CD14-positive monocyte (primary cell): ENCODE results near the gene MPC1. TPM values are rescaled to one million over a fixed set of nuclear protein-coding genes. Genes with fewer than 3 reads are reported as not detected.

Experiments
- DNase-seq, 3 donors: peaks; one replicate each; pipeline ENCODE4 v3.0.0-alpha.2; 2011 to 2022
- H2AFZ ChIP-seq: 2 replicates; pipeline ENCODE4 v1.6.0; 2012; ENCODE audit warnings: mild to moderate bottlenecking, low read depth, low read length, inconsistent platforms; ENCODE audit not compliant: insufficient read depth, poor library complexity, severe bottlenecking
- H3K27ac ChIP-seq, 2 donors: 1 replicate in 1 of 2; 2 replicates in 1 of 2; pipeline ENCODE4 v1.5.1; 2012 to 2013; ENCODE audit warnings: low read length in 2 of 2, control low read depth in 1 of 2, inconsistent platforms in 1 of 2, low read depth in 1 of 2, mild to moderate bottlenecking in 1 of 2
- H3K27me3 ChIP-seq, 2 donors: one replicate each; pipeline versions ENCODE4 v1.6.0 to v1.6.1; 2011 to 2013; ENCODE audit warnings: low read length in 2 of 2; ENCODE audit not compliant: control insufficient read depth in 2 of 2, insufficient read depth in 2 of 2
- H3K36me3 ChIP-seq, 2 donors: replicated peaks in 1 of 2; 1 replicate in 1 of 2; 2 replicates in 1 of 2; pipeline versions ENCODE4 v1.5.1 to v1.6.1; 2012 to 2013; ENCODE audit warnings: low read length in 2 of 2, control low read depth in 1 of 2, inconsistent platforms in 1 of 2, mild to moderate bottlenecking in 1 of 2; ENCODE audit not compliant: insufficient read depth in 2 of 2, control insufficient read depth in 1 of 2
- H3K4me1 ChIP-seq, 2 donors: 1 replicate in 1 of 2; 2 replicates in 1 of 2; pipeline versions ENCODE4 v1.5.1 to v1.6.1; 2012 to 2013; ENCODE audit warnings: low read length in 2 of 2, control low read depth in 1 of 2, inconsistent platforms in 1 of 2, mild to moderate bottlenecking in 1 of 2, moderate library complexity in 1 of 2; ENCODE audit not compliant: insufficient read depth in 2 of 2, control insufficient read depth in 1 of 2
- H3K4me2 ChIP-seq: replicated peaks from 2 replicates; pipeline ENCODE3; 2012; ENCODE audit warnings: low read length, moderate library complexity, mild to moderate bottlenecking; ENCODE audit not compliant: poor library complexity, severe bottlenecking; ENCODE audit errors: extremely low read depth
- H3K4me3 ChIP-seq, 3 experiments: fragments of 200-600 bp in 1 of 3; sonication (generic) in 1 of 3; replicated peaks in 1 of 3; 1 replicate in 2 of 3; 2 replicates in 1 of 3; pipeline ENCODE4 v1.5.1; 2011 to 2013; ENCODE audit warnings: low read length in 3 of 3, mild to moderate bottlenecking in 3 of 3, control low read depth in 2 of 3, low read depth in 2 of 3, inconsistent platforms in 1 of 3, moderate library complexity in 1 of 3
- H3K79me2 ChIP-seq: 2 replicates; pipeline ENCODE4 v1.6.0; 2012; ENCODE audit warnings: mild to moderate bottlenecking, control low read depth, inconsistent platforms, low read length, moderate library complexity; ENCODE audit not compliant: insufficient read depth
- H3K9ac ChIP-seq: 2 replicates; pipeline ENCODE4 v1.6.0; 2017; ENCODE audit warnings: low read length, mild to moderate bottlenecking; ENCODE audit not compliant: insufficient read depth, poor library complexity, severe bottlenecking
- H3K9me3 ChIP-seq, 2 donors: replicated peaks in 1 of 2; 1 replicate in 1 of 2; 2 replicates in 1 of 2; pipeline versions ENCODE4 v1.5.1 to v1.6.1; 2012 to 2013; ENCODE audit warnings: low read length in 2 of 2, control low read depth in 1 of 2; ENCODE audit not compliant: control insufficient read depth in 1 of 2, insufficient read depth in 1 of 2
- H4K20me1 ChIP-seq: 2 replicates; pipeline ENCODE4 v1.6.0; 2012; ENCODE audit warnings: mild to moderate bottlenecking, low read length, control low read depth, moderate library complexity; ENCODE audit not compliant: insufficient read depth
- H3K27ac Mint-ChIP-seq, 7 donors: one replicate each; pipeline ENCODE4 v1.8.0; 2020; ENCODE audit warnings: mild to moderate bottlenecking in 7 of 7, mixed read lengths in 7 of 7, moderate library complexity in 6 of 7, inconsistent platforms in 2 of 7
- H3K27me3 Mint-ChIP-seq, 3 donors: one replicate each; pipeline ENCODE4 v1.8.0; 2021 to 2022; ENCODE audit warnings: low read depth in 3 of 3, mild to moderate bottlenecking in 3 of 3, mixed read lengths in 3 of 3, moderate library complexity in 3 of 3, inconsistent platforms in 1 of 3
- H3K36me3 Mint-ChIP-seq, 2 donors: one replicate each; pipeline ENCODE4 v1.8.0; 2020; ENCODE audit warnings: mixed read lengths in 2 of 2, inconsistent platforms in 1 of 2, mild to moderate bottlenecking in 1 of 2
- H3K4me1 Mint-ChIP-seq: one replicate; pipeline ENCODE4 v1.8.0; 2020; ENCODE audit warnings: mild to moderate bottlenecking, mixed read lengths
- H3K4me3 Mint-ChIP-seq, 2 donors: one replicate each; pipeline ENCODE4 v1.8.0; 2020; ENCODE audit warnings: mild to moderate bottlenecking in 2 of 2, mixed read lengths in 2 of 2, moderate library complexity in 1 of 2
- H3K9me3 Mint-ChIP-seq, 7 donors: one replicate each; pipeline ENCODE4 v1.8.0; 2020 to 2022; ENCODE audit warnings: mixed read lengths in 7 of 7, mild to moderate bottlenecking in 6 of 7, moderate library complexity in 6 of 7, inconsistent platforms in 2 of 7
- WGBS: methylation state at CpG from one replicate; pipeline ENCODE4 v1.1.5; 2013; ENCODE audit warnings: missing lambda C conversion rate; ENCODE audit not compliant: insufficient coverage; 5-methylcytosine and 5-hydroxymethylcytosine counted together
- intact Hi-C, 2 donors: fragments of 100-400 bp; cut with micrococcal nuclease; formaldehyde crosslinking; loops; one replicate each; pipeline versions ENCODE4 v1.15.0 to v1.15.1; 2023
- polyA plus RNA-seq, 3 donors: library from polyadenylated mRNA; depleted of rRNA in 1 of 3; unstranded in 2 of 3; stranded (reverse) in 1 of 3; fragments of 300-500 nt in 2 of 3; fragments of >200 nt in 1 of 3; fragmentation: Illumina TruSeq in 2 of 3; gene quantifications; 1 replicate in 2 of 3; 2 replicates in 1 of 3; pipeline ENCODE4 v1.2.3, GENCODE V29; 2012 to 2021
- TF ChIP-seq, protein P1 (sequence below): fragments of 200-600 bp; IDR thresholded peaks from one replicate; pipeline ENCODE4 v1.8.0; 2022; ENCODE audit warnings: antibody characterized with exemption, mild to moderate bottlenecking

Gene MPC1
- polyA plus RNA-seq, 3 donors = 52.4 to 122 (median 104) TPM

DNA sequence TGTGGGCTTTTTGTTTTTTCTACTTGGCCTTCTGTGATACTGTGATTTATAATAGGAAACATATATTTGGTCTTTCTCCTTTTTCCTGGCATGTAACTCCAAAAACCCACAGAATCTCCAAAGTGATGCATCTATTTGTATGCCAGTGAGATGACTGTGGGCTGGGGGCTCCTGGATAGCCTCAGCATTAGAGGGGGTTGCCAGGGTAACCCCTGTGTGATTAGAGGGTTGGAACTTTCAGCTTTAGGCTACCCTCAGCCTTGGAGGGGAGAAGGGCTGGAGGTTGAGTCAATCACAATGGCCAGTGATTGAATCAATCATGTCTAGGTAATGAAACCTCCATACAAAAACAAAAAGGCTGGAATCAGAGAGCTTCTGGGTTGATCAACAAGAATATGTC, 29.8 kb downstream of the MPC1 start:
- Histone ChIP-seq H3K4me2 (no peak overlapping the region), H3K79me2 (no peaks in the 10 kb centered on the region), H3K27ac (no peak overlapping the region), H3K27me3 (no peaks in the 10 kb centered on the region), H3K36me3 (no peaks in the 10 kb centered on the region), H3K9me3 (no peaks in the 10 kb centered on the region), H2AFZ (no peak overlapping the region), H4K20me1 (no peaks in the 10 kb centered on the region), H3K9ac (no peak overlapping the region), H3K4me1 (peaks cover 4 to 7% of the 10 kb centered on the region in 2 donors), H3K4me3 (no peak overlapping the region)
- peaks cover 13% of the 10 kb centered on the region for H3K4me1 Mint-ChIP-seq
- DNase-seq = no peak
- H3K27ac Mint-ChIP-seq = peak overlapping the region in 1 of 7 donors; percentile 55
- TF ChIP-seq, protein P1, sequence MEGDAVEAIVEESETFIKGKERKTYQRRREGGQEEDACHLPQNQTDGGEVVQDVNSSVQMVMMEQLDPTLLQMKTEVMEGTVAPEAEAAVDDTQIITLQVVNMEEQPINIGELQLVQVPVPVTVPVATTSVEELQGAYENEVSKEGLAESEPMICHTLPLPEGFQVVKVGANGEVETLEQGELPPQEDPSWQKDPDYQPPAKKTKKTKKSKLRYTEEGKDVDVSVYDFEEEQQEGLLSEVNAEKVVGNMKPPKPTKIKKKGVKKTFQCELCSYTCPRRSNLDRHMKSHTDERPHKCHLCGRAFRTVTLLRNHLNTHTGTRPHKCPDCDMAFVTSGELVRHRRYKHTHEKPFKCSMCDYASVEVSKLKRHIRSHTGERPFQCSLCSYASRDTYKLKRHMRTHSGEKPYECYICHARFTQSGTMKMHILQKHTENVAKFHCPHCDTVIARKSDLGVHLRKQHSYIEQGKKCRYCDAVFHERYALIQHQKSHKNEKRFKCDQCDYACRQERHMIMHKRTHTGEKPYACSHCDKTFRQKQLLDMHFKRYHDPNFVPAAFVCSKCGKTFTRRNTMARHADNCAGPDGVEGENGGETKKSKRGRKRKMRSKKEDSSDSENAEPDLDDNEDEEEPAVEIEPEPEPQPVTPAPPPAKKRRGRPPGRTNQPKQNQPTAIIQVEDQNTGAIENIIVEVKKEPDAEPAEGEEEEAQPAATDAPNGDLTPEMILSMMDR = no peak
- no peak overlapping the region for H3K4me3 Mint-ChIP-seq
- H3K36me3 Mint-ChIP-seq = no peaks in the 10 kb centered on the region
- intact Hi-C loops = no loop called here
- H3K27me3 Mint-ChIP-seq = no peaks in the 10 kb centered on the region
- H3K9me3 Mint-ChIP-seq = peaks cover 0 to 10% (median 2%) of the 10 kb centered on the region in 7 donors

DNA sequence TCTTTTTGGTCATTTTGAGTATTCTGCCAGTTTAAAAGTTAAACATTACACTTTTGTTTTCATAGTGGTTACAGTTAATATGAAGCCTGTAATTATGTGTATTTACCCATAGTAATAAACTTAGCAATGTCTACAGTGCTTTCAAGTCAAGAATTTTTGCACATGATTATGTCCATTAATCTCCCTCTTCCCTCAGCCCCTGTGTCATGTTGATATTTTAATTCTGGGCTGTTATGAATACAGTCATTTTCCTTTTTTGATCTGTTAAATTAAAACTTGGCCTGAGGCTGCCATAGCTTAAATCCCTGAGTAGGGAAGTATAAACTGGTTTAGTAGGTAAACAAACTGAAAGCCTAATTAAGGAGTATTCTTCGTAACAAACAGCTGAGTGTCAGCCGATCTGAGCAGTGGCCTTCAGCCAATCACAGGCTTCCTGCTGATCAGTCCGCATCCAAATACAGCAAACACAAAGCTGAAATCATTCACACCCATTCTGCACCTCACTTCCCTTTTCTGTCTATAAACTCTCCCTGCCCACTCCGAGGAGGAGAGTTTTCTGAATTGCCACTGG, 30.9 kb downstream of the MPC1 start:
- no peaks in the 10 kb centered on the region for H3K9me3 ChIP-seq
- H3K9ac ChIP-seq = no peak overlapping the region
- H3K27me3 ChIP-seq = no peaks in the 10 kb centered on the region
- peak overlapping the region in 1 of 3 experiments; percentile 1 for H3K4me3 ChIP-seq
- Mint-ChIP-seq H3K27me3 (no peaks in the 10 kb centered on the region), H3K9me3 (peaks cover 0 to 10% (median 2%) of the 10 kb centered on the region in 7 donors), H3K36me3 (no peaks in the 10 kb centered on the region), H3K4me1 (peaks cover 23% of the 10 kb centered on the region), H3K4me3 (peak overlapping the region in 1 of 2 donors; percentile 39), H3K27ac (peak overlapping the region in 3 of 7 donors; percentile 25 to 62 (median 26))
- peak; percentile 63 to 79 (median 70) for DNase-seq
- H3K4me2 ChIP-seq = peak overlapping the region; percentile 37
- no peaks in the 10 kb centered on the region for H4K20me1 ChIP-seq
- H3K4me1 ChIP-seq = peaks cover 16 to 17% of the 10 kb centered on the region in 2 donors
- no peaks in the 10 kb centered on the region for H3K79me2 ChIP-seq
- TF ChIP-seq, protein P1 = no peak
- intact Hi-C loops = no loop called here
- no peaks in the 10 kb centered on the region for H3K36me3 ChIP-seq
- H2AFZ ChIP-seq = no peak overlapping the region
- H3K27ac ChIP-seq = no peak overlapping the region
- 0% methylated on average over 3 of the region's 4 CpGs for WGBS
